ENCODE data around the gene CIBAR2.
"Not testable (repeated sequence)": the region's sequence is repeated elsewhere in the genome, so short reads cannot be mapped to it uniquely, and the experiment has no call there.

The CIBAR2 gene

DNA sequence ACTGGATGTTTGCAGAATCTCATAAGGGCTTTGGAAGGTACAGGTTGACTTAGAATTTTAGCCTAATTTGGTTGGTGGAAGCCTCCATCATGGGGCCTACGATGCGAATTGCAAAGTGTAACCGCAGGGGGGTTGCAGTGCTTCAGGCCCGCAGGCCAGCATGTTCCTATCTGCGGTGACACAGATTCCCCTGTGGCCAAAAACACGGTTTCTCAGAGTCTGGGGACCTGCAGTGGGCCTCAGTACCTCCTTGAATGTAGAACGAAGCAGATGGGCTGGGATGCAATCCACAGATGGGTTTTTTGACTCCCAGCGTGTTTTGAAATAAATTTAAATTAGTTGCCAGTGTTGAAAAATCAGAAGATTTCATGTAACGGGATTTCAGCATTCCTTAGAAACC lies 49.9 kb downstream of the CIBAR2 start:
- DNase-seq (ENCODE audit: low read depth): no peak

DNA sequence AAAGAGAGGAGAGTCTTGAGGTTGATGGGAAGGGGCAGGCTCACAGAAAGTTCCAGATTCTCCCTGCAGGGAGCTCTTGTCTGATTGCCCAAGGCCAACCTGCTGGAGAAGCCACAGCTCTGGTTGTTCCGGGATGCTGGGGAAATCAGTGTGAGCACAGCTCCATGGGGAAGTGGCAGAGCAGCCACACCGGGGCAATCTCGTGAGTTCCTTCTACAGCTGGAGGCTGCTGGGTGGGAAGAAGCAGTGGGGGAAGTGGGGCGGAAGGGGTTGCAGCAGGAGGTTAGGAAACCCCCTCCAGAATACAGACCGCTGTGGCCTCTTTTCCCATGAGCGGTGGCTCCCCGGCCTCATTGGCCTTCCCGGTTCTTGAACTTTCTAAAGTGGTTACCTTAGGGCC lies 50.7 kb downstream of the CIBAR2 start:
- no peak for DNase-seq (ENCODE audit: low read depth)

DNA sequence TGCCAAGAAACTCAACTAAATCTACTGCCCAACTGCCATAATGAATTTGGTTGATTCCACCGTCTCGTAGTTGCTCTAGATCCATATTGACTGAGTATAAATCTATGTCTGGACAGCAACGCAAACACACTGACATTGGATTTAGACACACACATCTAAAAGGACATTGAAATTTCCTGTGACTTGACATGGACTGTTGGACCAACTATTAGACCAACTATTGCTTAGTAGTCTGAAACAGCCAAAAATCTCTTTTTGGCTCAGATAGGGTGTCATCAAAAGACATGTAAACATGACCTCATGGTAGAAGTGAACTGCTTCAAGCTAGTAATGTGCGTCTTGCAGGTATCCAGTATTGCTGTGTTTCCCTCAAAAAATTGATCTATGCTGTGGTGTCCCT lies 53.4 kb downstream of the CIBAR2 start:
- no peak for DNase-seq (ENCODE audit: low read depth)

DNA sequence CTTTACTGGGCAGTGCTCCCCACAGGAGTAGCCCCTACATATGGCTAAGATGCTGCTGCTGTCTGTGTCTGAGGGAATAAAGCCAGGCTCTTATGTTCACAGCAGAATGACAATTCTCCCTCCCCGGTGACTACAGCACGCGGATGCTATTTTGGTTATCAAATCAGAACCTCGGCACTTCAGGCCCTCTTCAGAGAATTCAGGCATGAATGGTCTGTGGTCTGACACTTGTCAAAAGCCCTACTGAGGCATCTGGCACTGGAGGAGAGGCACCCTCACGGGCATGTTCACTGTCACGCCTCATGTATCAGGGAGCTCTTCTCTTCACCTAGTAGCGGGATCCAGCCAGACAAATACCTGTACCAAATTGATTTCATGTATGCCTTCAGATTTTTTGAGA lies 54.3 kb downstream of the CIBAR2 start:
- no peak for DNase-seq (ENCODE audit: low read depth)

DNA sequence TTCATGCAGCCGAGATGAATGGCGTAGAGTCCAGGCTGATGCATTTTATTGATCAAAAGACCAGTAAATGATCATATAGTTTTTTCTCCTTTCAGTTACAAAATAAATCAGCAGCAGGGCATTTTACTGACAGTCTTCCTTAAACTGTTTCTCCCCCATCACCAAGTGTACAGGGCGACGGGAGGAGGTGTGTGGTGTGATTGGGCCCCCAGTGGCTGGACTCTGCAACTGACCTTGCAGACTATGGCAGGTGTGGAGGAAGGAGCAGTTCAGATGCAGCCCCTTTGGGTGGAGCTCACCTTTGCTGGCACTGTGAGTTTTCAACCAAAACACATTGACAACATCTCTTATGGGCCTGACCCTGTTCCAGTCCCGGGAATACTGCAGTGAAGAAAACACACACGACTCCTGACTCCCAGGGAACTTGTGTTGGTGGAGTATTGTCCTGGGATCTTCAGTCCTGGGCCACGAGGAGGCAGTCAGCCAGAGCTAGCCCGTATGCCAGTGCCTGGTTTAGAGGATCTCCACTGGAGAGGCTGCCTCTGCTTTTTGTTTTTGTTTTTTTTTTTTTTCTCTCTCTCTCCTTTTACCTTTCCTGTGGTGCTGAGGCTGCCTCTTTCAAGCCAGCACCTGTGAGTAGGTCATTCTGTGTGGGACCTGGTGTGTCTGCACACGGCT lies 54.9 kb downstream of the CIBAR2 start:
- no peak for DNase-seq (ENCODE audit: low read depth)

DNA sequence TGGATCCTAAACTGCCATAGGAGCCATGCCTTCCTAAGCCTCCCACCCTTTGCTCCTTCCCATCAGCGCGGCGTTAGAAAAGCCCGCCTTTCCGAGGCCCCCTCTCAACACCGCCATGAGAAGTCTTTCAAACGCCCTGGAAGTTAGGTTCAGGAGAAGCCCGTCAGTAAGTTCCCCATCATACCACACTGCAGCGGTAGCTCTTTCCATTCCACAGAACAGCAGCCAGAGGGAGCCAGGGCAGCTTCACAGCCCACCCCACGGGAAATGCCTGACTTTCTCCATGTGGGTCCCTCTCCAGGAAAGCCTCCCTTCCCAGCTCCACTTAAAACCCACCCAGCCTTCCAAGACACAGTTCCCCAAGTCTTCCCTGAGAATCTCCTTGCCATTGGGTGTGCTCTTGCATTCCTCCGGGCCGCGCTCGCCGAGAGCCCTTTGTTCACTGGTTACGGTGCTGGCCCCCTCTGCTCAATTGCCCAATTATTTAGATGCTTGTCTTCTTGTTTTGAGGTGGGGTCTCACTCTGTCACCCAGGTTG lies 56.0 kb downstream of the CIBAR2 start:
- DNase-seq (ENCODE audit: low read depth): no peak

DNA sequence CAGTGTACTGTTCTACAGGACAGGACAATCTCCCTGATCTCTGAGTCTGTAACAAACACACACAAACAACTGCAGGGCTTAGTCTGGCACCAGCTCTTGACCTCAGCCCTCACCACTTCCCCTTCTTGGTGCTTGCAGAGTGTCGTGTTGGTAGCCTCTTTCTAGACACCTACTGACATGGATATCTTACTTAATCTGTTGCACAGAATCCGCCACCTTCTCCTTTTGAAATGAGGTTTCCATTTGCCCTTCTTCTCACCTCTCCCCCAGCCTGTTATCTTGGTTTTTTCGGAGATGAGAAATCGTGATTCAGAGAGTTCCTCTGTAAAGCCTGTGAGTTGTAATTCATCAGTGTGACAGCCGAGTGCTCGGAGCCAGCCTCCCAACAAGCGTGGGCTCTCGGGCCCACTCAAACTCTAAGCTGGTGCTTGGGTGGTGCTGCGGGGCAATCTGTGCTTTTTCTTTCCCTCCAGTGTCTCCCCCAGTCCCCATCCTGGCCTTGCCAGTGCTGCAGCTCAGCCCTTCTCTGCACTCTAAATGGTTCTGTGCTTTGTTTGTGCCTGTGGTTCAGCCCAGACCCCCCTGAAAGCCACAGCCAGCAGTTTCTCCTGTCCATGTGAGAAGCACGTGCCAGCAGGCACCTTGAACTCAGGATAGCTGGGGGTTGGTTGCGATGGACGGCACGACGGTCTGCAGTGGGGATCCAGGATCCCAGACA lies 56.6 kb downstream of the CIBAR2 start:
- DNase-seq (ENCODE audit: low read depth): peak; percentile 66

DNA sequence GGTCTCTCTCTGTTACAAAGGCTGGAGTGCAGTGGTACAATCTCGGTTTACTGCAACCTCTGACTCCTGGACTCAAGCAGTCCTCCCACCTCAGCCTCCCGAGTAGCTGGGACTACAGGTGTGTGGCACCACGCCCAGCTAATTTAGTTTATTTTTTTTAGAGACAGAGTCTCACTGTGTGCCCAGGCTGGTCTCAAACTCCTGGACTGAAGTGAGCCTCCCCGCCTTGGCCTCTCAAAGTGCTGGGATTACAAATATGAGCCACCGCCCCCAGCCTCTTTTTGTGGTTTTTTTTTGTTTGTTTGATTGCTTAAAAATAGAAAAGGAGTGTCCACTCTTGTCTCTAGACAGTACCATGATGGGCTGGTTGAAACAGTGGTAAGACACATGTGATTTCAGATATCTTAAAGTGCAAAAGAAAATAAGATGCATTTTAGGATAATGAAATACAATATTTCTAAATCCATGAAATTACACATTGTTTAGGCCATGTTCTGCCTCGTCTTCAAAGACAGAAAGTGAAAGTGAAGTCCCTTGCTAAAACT lies 57.3 kb downstream of the CIBAR2 start:
- DNase-seq (ENCODE audit: low read depth): no peak

DNA sequence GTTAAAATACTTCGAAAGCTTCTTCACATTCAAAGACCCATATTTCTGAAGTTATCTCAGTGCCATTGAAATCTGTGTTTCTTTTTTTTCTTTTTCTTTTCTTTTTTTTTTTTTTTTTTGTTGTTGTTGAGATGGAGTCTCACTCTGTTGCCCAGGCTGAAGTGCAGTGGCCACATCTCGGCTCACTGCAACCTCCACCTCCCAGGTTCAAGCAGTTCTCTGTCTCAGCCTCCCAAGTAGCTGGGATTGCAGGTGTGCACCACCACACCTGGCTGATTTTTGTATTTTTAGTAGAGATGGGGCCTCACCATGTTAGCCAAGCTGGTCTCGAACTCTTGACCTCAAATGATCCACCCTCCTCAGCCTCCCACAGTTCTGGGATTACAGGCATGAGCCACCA lies 58.0 kb downstream of the CIBAR2 start:
- DNase-seq (ENCODE audit: low read depth): not testable (repeated sequence)

DNA sequence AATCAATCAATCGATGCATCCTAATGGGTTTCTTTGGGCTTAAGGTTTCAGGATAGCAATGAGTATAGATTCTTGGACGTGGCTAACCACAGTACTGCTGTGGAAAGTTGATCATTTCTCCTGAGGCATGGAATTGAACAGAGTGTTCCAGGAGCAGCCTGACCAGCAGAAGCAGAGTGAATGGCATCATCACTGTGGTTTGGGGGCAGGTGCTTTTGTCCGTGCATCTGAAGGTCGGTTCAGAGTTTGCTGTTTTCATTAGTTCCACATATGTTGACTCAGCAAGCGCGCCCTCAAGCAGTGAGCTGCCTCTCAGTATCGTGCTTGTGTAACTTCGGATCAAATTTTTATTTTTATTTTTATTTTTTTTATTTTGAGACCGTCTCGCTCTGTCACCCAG lies 59.7 kb downstream of the CIBAR2 start:
- no peak for DNase-seq (ENCODE audit: low read depth)

DNA sequence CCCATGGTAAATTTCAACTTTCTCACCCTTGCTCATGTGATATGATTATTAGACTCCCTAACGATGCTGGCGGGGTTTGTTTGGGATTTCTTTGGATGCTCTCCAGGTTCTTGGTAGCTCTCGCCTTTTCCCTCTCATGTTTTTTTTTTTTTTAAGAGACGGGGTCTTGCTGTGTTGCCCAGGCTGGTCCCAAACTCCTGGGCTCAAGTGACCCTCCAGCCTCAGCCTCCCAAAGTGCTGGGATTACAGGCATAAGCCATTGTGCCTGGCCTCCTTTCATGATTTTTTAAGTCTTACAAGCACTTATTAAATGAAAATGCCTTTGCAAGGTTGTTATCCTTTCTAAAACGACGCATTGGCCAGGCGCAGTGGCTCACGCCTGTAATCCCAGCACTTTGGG lies 60.6 kb downstream of the CIBAR2 start:
- DNase-seq (ENCODE audit: low read depth): no peak

DNA sequence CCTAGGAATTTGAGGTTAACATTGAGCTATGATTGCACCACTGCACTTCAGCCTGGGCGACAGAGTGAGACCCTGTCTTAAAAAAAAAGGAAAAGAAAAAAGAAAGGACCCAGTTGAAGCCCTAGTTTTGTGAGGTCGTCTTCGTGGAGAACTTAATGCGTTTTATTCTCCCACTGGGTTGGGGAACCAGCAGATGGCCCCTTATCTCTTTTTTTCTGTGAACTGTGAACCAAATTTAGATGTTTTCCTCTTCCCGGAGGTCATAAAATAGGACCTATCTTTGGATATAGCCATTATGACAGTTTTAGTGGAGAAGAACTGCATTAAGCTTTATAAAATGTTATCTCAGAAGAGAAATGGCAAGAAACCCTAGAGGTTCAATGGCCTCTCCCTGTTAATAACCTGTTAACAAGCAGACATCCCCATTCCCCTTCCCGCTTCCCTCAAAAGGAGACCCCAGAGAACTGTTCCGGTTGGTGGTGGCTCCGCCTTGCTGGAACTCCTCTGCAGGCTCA lies 61.1 kb downstream of the CIBAR2 start:
- no peak for DNase-seq (ENCODE audit: low read depth)

DNA sequence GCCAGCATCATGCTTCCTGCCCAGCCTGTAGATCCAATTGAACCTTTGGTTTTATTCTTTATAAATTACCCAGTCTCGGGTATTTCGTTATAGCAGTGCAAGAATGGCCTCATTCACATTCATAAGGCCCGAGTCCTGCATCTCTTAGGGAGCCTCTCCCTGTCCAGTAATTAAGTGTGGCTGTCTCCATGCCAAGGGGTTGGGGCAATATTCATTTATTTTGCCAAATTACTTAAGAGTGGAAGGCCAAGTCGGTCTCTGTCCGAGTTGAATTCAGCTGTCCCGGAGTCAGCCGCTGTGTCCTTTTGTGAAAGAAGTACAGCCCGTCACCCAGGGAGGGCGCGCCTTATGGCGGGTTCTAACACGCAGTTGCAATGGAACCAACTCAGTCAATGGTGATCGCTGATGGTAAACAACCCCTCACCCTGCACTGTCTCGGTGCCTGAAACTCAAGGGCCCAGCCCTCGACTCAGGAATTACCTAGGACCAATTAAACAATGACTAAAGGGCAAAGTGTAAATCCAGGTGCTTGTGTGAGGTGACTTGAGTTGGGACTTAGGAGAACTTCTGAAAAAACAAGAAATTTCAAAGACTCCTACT lies 62.5 kb downstream of the CIBAR2 start:
- DNase-seq (ENCODE audit: low read depth): no peak

DNA sequence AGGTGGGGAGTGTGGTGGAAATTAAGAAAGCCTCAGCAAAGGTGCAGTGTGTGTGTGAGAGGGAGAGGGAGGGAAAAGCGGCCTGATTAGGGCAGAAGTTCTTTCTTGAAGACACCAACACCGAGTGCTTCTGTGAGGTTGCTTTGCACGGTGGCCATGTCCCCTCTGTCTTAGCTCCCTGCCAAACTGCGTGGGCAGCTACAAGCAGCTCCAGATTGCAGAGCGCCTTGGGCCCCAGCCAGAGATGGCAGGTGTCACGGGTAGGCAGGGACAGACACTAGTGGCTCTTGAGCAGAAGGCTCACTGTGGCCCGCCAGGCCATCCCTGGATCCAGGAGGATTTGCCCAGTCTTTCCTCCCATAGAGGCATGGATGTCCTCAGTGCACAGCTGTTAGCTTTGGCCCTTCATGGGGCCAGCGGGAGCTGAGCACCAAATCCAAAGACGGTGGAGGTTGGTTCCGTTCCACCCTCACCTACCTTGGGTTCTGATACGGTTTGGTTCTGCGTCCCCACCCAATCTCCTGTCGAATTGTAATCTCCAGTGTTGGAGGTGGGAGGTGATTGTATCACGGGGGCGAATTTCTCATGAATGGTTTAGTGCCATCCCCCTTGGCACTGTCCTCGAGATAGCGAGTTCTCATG lies 63.2 kb downstream of the CIBAR2 start:
- no peak for DNase-seq (ENCODE audit: low read depth)
